PC-3 (cell line): Measurements from ENCODE around the gene IL31RA. TPM values are rescaled to one million over a fixed set of nuclear protein-coding genes. Genes with fewer than 3 reads are reported as not detected.

ENCODE experiments used
- ATAC-seq: fragments of 200-7000 bp; cut with Tn5 transposase; 2 replicates; pipeline ENCODE4 v1.9.1; 2020; ENCODE audit warnings: mild to moderate bottlenecking, moderate library complexity
- BruUV-seq: library from RNA; stranded (reverse); fragments of 400-500 nt; replicated peaks from 2 replicates; lab custom pipeline; 2021; lab: Mats Ljungman, UMichigan
- CTCF ChIA-PET: fragments of 300-600 bp; sonication (Branson Sonifier 250); formaldehyde crosslinking; loops from one replicate; lab custom pipeline; 2022; ENCODE audit warnings: antibody characterized with exemption; lab: Charles Lee
- POLR2A ChIA-PET: fragments of 300-600 bp; sonication (Branson Sonifier 250); formaldehyde crosslinking; loops from one replicate; lab custom pipeline; 2022; ENCODE audit warnings: antibody characterized with exemption; ENCODE audit not compliant: unreplicated experiment; lab: Charles Lee
- DNase-seq: peaks from one replicate; pipeline ENCODE4 v3.0.0-alpha.2; 2015
- H2AFZ ChIP-seq: fragments of 300-600 bp; sonication (generic); 2 replicates; pipeline ENCODE4 v1.6.0; 2016; ENCODE audit warnings: antibody characterized with exemption, low read length
- H3F3A ChIP-seq: fragments of 300-600 bp; sonication (generic); one replicate; pipeline ENCODE4 v1.6.0; 2017; ENCODE audit warnings: antibody characterized with exemption, low read length, control low read depth, mild to moderate bottlenecking; ENCODE audit not compliant: unreplicated experiment
- H3K27ac ChIP-seq: fragments of 300-600 bp; sonication (generic); 2 replicates; pipeline ENCODE4 v1.5.1; 2016; ENCODE audit warnings: mild to moderate bottlenecking, low read length
- H3K27me3 ChIP-seq: fragments of 300-600 bp; sonication (generic); 2 replicates; pipeline ENCODE4 v1.6.1; 2016; ENCODE audit warnings: low read length, mixed read lengths
- H3K36me3 ChIP-seq: fragments of 300-600 bp; sonication (generic); 2 replicates; pipeline ENCODE4 v1.6.1; 2016; ENCODE audit warnings: low read depth, mixed run types, low read length, mixed read lengths
- H3K4me1 ChIP-seq: fragments of 300-600 bp; sonication (generic); 2 replicates; pipeline ENCODE4 v1.5.1; 2016; ENCODE audit warnings: low read length; ENCODE audit not compliant: insufficient read depth
- H3K4me2 ChIP-seq: fragments of 300-600 bp; sonication (generic); 2 replicates; pipeline ENCODE4 v1.6.0; 2016; ENCODE audit warnings: low read length
- H3K4me3 ChIP-seq: fragments of 300-600 bp; sonication (generic); 2 replicates; pipeline ENCODE4 v1.5.1; 2016; ENCODE audit warnings: mild to moderate bottlenecking, low read length, mixed read lengths
- H3K79me2 ChIP-seq: fragments of 300-600 bp; sonication (generic); 2 replicates; pipeline ENCODE4 v1.6.1; 2017; ENCODE audit warnings: low read length, mixed read lengths
- H3K9ac ChIP-seq: fragments of 300-600 bp; sonication (generic); 2 replicates; pipeline ENCODE4 v1.6.0; 2016; ENCODE audit warnings: mild to moderate bottlenecking, low read length
- H3K9me2 ChIP-seq: fragments of 300-600 bp; sonication (generic); replicated peaks from 2 replicates; pipeline ENCODE4 v1.6.1; 2016; ENCODE audit warnings: mixed run types, low read length, mixed read lengths
- H3K9me3 ChIP-seq: fragments of 300-600 bp; sonication (generic); 2 replicates; pipeline ENCODE4 v1.6.1; 2016; ENCODE audit warnings: low read length, mixed read lengths
- H4K20me1 ChIP-seq: fragments of 300-600 bp; sonication (generic); 2 replicates; pipeline ENCODE4 v1.6.1; 2016; ENCODE audit warnings: low read length, mixed read lengths
- CTCF ChIP-seq: fragments of 300-600 bp; sonication (generic); conservative IDR thresholded peaks from 2 replicates; pipeline ENCODE4 v1.5.1; 2017; ENCODE audit warnings: antibody characterized with exemption, low read depth, mild to moderate bottlenecking, low read length
- EZH2 ChIP-seq: fragments of 300-600 bp; sonication (generic); IDR thresholded peaks from one replicate; pipeline ENCODE4 v1.6.1; 2017; ENCODE audit warnings: antibody characterized with exemption, mild to moderate bottlenecking, low read length; ENCODE audit not compliant: unreplicated experiment
- EZH2phosphoT487 ChIP-seq: fragments of 300-600 bp; sonication (generic); IDR thresholded peaks from 2 replicates; pipeline ENCODE4 v1.6.1; 2018; ENCODE audit warnings: mild to moderate bottlenecking, antibody characterized with exemption, low read length, borderline replicate concordance
- intact Hi-C: fragments of 100-400 bp; cut with micrococcal nuclease; formaldehyde crosslinking; loops from 2 replicates; pipeline ENCODE4 v1.9.0; 2023
- total RNA-seq: library from RNA; depleted of rRNA; stranded (reverse); fragments of >200 nt; gene quantifications from 2 replicates; pipeline ENCODE4 v1.2.3, GENCODE V29; 2014

Gene IL31RA
- total RNA-seq, 1 experiment from 2014 or later = 1.6 TPM

- no peaks in the 10 kb centered on the region for H3K27me3 ChIP-seq
- no peaks in the 10 kb centered on the region for H3K36me3 ChIP-seq
- BruUV-seq = TSS peak; percentile 2
- H3K4me3 ChIP-seq = no peak overlapping the region
- no peak for TF ChIP-seq EZH2
- TF ChIP-seq CTCF = no peak
- TF ChIP-seq EZH2phosphoT487 = no peak
- ATAC-seq (no peak), DNase-seq (peak; percentile 31)
- H3K4me2 ChIP-seq = no peak overlapping the region
- CTCF ChIA-PET = no interaction called here
- H3K9me2 ChIP-seq = no peaks in the 10 kb centered on the region
- H3F3A ChIP-seq = no peaks in the 10 kb centered on the region
- no peaks in the 10 kb centered on the region for H4K20me1 ChIP-seq
- H3K27ac ChIP-seq = no peak overlapping the region
- H2AFZ ChIP-seq = no peak overlapping the region
- H3K4me1 ChIP-seq = no peaks in the 10 kb centered on the region
- intact Hi-C loops = no loop called here
- no peaks in the 10 kb centered on the region for H3K9me3 ChIP-seq
- POLR2A ChIA-PET = no interaction called here
- H3K9ac ChIP-seq = no peak overlapping the region
- no peaks in the 10 kb centered on the region for H3K79me2 ChIP-seq
Observed at GRCh38 chr5:55934115-55934613, 83.0 kb downstream of the IL31RA start.

DNA sequence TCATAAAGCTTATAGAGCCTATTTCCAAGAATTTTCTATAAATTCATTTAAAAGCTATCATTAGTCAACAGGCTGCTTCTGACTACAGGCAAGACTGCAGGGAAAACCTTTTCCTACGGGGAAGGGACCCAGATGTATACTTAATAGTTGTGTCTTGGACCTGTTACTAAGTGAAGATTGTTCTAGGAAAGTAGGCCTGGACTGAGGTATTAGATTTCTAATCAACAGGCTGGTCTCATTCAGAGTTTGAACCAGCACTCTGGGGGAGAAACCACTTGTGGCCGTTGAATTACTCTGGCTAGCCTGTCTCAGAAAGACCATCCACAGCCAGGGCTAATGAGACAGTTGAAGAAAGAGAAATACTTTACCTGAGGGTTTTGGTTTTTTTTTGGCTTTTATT, 83.6 kb downstream of the IL31RA start:
- no peak overlapping the region for H3K4me3 ChIP-seq

GRCh38 chr5:55935371-55935770, 84.2 kb downstream of the IL31RA start:
- Histone ChIP-seq H3K9me3 (no peaks in the 10 kb centered on the region), H4K20me1 (no peaks in the 10 kb centered on the region), H3K4me3 (no peak overlapping the region), H3K27ac (no peak overlapping the region), H3K36me3 (no peaks in the 10 kb centered on the region), H3K79me2 (no peaks in the 10 kb centered on the region), H3K9ac (no peak overlapping the region), H2AFZ (no peak overlapping the region), H3K9me2 (no peaks in the 10 kb centered on the region), H3K4me2 (no peak overlapping the region), H3F3A (no peaks in the 10 kb centered on the region), H3K27me3 (no peaks in the 10 kb centered on the region), H3K4me1 (no peaks in the 10 kb centered on the region)
- no TSS peak for BruUV-seq
- intact Hi-C loops = no loop called here
- ChIA-PET POLR2A (no interaction called here), CTCF (no interaction called here)
- DNase-seq = no peak
- ATAC-seq = no peak
- no peak for TF ChIP-seq EZH2

More for the DNA sequence above, 83.6 kb downstream of the IL31RA start:
- no TSS peak for BruUV-seq
- no peak overlapping the region for H3K9ac ChIP-seq
- ChIA-PET CTCF (interaction anchor here (0.6 kb wide), 2 partner anchors 18 to 48 kb away, joined by 3 to 7 read pairs; no protein-coding TSS in a partner anchor), POLR2A (no interaction called here)
- H3K9me2 ChIP-seq = no peaks in the 10 kb centered on the region
- H3K4me1 ChIP-seq = no peaks in the 10 kb centered on the region
- ATAC-seq = no peak
- H3K4me2 ChIP-seq = no peak overlapping the region
- no peak for DNase-seq
- no peaks in the 10 kb centered on the region for H3K9me3 ChIP-seq
- H3K36me3 ChIP-seq = no peaks in the 10 kb centered on the region
- intact Hi-C loops = no loop called here
- H4K20me1 ChIP-seq = no peaks in the 10 kb centered on the region
- H2AFZ ChIP-seq = no peak overlapping the region
- H3K27me3 ChIP-seq = no peaks in the 10 kb centered on the region
- no peaks in the 10 kb centered on the region for H3K79me2 ChIP-seq
- no peaks in the 10 kb centered on the region for H3F3A ChIP-seq
- no peak overlapping the region for H3K27ac ChIP-seq
- no peak for TF ChIP-seq EZH2
